PFSK-1 (cell line): ENCODE measurements around the gene OR4B1.

Experiments
- FOXP2 ChIP-seq: optimal IDR thresholded peaks from 2 replicates; pipeline ENCODE3; 2011; ENCODE audit warnings: borderline replicate concordance, control low read depth, inconsistent platforms; ENCODE audit not compliant: insufficient read depth; ENCODE audit errors: extremely low read length, extremely low read depth
- POLR2AphosphoS5 ChIP-seq: IDR thresholded peaks from 2 replicates; pipeline ENCODE4 v1.6.1; 2012; ENCODE audit warnings: low read depth, mild to moderate bottlenecking, control low read depth, low read length, moderate library complexity
- REST ChIP-seq, 2 experiments: IDR thresholded peaks; 2 replicates each; pipeline versions ENCODE4 v1.6.1 to v1.8.0; 2011 to 2012; ENCODE audit warnings: low read depth in 2 of 2, low read length in 2 of 2, control low read depth in 1 of 2, inconsistent platforms in 1 of 2, mild to moderate bottlenecking in 1 of 2, moderate library complexity in 1 of 2; ENCODE audit not compliant: insufficient read depth in 1 of 2
- SIN3A ChIP-seq: IDR thresholded peaks from 2 replicates; pipeline ENCODE4 v1.6.1; 2012; ENCODE audit warnings: mild to moderate bottlenecking, low read length, moderate library complexity, borderline replicate concordance; ENCODE audit not compliant: insufficient read depth
- TAF1 ChIP-seq: IDR thresholded peaks from 2 replicates; pipeline ENCODE4 v1.6.1; 2012; ENCODE audit warnings: low read length, control low read depth, borderline replicate concordance; ENCODE audit not compliant: insufficient read depth

Gene OR4B1

DNA sequence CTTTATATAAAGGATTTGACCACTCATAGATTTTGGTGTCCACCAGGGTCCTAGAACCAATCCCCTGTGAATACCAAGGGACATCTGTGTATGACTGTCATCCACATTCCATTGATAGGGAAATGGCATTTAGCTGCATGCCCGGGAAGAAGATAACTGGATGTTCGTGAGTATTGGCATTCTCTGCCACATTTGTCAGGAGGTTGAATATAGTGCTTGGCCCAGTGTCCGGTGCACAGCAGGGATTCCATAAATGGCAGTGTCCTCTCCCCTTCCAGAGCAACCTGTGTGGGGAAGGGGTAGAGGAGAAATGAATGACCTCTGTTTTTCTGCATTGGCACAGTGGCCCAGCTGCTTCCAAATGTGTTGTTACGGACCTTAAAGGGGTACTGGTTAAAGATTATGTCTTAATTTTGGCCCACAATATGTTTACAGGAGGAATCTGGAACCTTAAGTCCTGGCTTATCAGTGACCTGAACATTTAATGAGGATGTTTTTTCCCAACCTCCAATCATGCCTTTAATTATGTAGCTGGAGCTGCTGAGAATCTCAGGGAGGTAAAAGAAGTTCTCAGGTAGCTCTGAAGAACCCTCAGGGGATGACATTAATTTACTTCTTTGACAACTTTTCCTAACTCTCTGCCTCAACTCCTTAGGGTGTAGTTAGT, 33.6 kb upstream of the OR4B1 start:
- no peak for TF ChIP-seq POLR2AphosphoS5
- no peak for TF ChIP-seq TAF1
- TF ChIP-seq FOXP2 = no peak

GRCh38 chr11:48184452-48184851, 32.2 kb upstream of the OR4B1 start:
- TF ChIP-seq POLR2AphosphoS5 (no peak), FOXP2 (no peak), TAF1 (no peak), REST (IDR thresholded peaks at IDR 0.05; ENCODE audit: insufficient read depth in 1 of 2, low read depth in 2 of 2, low read length in 2 of 2) (no peak)

- no peak for TF ChIP-seq POLR2AphosphoS5
- no peak for TF ChIP-seq TAF1
- no peak for TF ChIP-seq REST (IDR thresholded peaks at IDR 0.05; ENCODE audit: insufficient read depth in 1 of 2, low read depth in 2 of 2, low read length in 2 of 2)
- no peak for TF ChIP-seq FOXP2
These were observed 22.7 kb upstream of the OR4B1 start for GRCh38 chr11:48193876-48194275.

GRCh38 chr11:48207881-48208280, 8.7 kb upstream of the OR4B1 start:
- TF ChIP-seq FOXP2 = no peak
- TF ChIP-seq TAF1 = no peak
- TF ChIP-seq REST (IDR thresholded peaks at IDR 0.05; ENCODE audit: insufficient read depth in 1 of 2, low read depth in 2 of 2, low read length in 2 of 2) = no peak
- TF ChIP-seq POLR2AphosphoS5 = no peak
- no peak for TF ChIP-seq SIN3A

- TF ChIP-seq TAF1 (no peak), POLR2AphosphoS5 (no peak), FOXP2 (no peak), SIN3A (no peak), REST (IDR thresholded peaks at IDR 0.05; ENCODE audit: insufficient read depth in 1 of 2, low read depth in 2 of 2, low read length in 2 of 2) (no peak)
These were observed 6.6 kb upstream of the OR4B1 start for GRCh38 chr11:48210052-48210451.
